ENCODE measurements around the gene LY9.

DNA sequence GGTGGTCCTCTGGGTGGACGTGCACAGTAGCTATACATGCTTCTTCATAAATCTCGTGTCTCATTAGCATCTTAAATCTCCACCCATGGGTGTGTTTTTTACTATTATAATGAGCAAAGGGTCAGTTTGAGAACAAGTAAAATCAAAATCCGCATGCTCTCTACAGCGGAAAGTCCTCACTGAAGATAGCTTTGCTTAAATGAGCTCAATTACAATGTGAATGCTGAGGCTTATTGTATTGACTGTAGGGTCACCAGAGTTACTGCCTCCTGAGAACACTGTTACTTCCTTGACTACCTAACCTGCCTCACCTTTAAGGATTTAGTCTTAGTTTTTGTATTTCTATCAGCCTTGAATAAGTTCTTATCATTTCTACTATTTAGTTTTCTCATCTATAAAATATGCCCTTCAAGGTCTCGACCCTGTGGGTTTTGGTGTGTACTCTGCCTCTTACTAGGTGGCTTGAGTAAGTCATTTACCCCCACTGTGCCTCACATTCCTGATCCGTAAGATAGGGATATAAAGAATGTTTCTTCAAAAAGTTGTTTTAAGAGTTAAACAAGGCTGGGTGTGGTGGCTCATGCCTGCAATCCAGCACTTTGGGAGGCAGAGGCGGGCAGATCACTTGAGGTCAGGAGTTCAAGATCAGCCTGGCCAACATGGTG is 49.0 kb upstream of the LY9 start:
- TF ChIP-seq, protein P1, sequence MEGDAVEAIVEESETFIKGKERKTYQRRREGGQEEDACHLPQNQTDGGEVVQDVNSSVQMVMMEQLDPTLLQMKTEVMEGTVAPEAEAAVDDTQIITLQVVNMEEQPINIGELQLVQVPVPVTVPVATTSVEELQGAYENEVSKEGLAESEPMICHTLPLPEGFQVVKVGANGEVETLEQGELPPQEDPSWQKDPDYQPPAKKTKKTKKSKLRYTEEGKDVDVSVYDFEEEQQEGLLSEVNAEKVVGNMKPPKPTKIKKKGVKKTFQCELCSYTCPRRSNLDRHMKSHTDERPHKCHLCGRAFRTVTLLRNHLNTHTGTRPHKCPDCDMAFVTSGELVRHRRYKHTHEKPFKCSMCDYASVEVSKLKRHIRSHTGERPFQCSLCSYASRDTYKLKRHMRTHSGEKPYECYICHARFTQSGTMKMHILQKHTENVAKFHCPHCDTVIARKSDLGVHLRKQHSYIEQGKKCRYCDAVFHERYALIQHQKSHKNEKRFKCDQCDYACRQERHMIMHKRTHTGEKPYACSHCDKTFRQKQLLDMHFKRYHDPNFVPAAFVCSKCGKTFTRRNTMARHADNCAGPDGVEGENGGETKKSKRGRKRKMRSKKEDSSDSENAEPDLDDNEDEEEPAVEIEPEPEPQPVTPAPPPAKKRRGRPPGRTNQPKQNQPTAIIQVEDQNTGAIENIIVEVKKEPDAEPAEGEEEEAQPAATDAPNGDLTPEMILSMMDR (IDR thresholded peaks at IDR 0.05), result no peak
- no peak for TF ChIP-seq POLR2A (IDR thresholded peaks at IDR 0.05)
